Adrenal gland (tissue), 5 donors: Measurements from ENCODE around the gene ZMYM1.

Experiments used
- POLR2A ChIP-seq, 2 donors: fragments of 450-650 bp; IDR thresholded peaks; one replicate each; pipeline ENCODE4 v1.6.1; 2017; ENCODE audit warnings: antibody characterized with exemption in 2 of 2, mild to moderate bottlenecking in 2 of 2, moderate library complexity in 1 of 2
- TF ChIP-seq, protein P1 (sequence below), 6 experiments: fragments of 450-650 bp in 4 of 6; fragments of 200-600 bp in 2 of 6; sonication (generic) in 1 of 6; IDR thresholded peaks; 1 replicate in 5 of 6; 2 replicates in 1 of 6; pipeline versions ENCODE4 v1.5.1 to v1.8.0; 2016 to 2021; ENCODE audit warnings: antibody characterized with exemption in 6 of 6, mild to moderate bottlenecking in 2 of 6, moderate library complexity in 1 of 6
- donor health status: DM: no; HTN: no; CAD: no.

GRCh38 chr1:35032384-35032739 lies 46.8 kb upstream of the ZMYM1 start:
- no peak for TF ChIP-seq POLR2A (IDR thresholded peaks at IDR 0.05)
- TF ChIP-seq, protein P1, sequence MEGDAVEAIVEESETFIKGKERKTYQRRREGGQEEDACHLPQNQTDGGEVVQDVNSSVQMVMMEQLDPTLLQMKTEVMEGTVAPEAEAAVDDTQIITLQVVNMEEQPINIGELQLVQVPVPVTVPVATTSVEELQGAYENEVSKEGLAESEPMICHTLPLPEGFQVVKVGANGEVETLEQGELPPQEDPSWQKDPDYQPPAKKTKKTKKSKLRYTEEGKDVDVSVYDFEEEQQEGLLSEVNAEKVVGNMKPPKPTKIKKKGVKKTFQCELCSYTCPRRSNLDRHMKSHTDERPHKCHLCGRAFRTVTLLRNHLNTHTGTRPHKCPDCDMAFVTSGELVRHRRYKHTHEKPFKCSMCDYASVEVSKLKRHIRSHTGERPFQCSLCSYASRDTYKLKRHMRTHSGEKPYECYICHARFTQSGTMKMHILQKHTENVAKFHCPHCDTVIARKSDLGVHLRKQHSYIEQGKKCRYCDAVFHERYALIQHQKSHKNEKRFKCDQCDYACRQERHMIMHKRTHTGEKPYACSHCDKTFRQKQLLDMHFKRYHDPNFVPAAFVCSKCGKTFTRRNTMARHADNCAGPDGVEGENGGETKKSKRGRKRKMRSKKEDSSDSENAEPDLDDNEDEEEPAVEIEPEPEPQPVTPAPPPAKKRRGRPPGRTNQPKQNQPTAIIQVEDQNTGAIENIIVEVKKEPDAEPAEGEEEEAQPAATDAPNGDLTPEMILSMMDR (IDR thresholded peaks at IDR 0.05), result no peak
